CD4-positive, alpha-beta T cell treated with Interleukin-2 at 100 ng/mL for 4 hours (primary cell): ENCODE data around the gene NMT1.
A peak's percentile ranks its signal among the peaks of the same experiment; 100 is the strongest.

Source experiments
- DNase-seq: peaks from one replicate; pipeline ENCODE4 v3.0.0-alpha.2; 2020; ENCODE audit warnings: low spot score

NMT1 gene

DNA sequence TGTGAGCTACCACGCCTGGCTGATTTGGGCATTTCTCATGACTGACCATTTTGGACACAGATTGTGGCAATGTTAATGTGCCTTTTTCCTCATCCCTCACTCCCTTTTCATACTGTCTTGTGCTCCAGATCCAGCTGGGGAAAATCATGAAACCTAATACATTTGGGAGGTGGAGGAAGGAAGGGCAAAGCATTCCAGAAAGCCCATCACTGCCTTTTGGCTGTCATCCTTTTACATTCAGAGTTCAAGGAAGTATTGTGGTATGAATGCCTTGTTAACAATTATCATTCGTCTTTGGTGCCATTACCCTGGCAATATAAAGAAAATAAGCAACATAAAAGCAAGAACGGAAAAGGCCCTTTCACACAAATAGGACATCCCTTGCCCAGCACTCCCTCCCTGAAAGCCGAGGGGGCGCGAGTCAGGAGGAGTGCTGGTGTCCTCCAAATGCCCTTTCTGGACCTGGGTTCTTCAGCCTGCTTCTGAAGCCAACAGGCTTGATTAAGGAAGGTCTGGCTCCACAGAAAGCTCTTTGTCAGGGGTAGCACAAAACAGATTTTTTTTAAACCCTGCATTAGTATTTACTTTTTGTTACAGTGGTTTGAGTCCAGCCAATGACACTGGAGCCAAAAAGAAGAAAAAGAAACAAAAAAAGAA, 20.1 kb downstream of the NMT1 start:
- DNase-seq, result no peak

DNA sequence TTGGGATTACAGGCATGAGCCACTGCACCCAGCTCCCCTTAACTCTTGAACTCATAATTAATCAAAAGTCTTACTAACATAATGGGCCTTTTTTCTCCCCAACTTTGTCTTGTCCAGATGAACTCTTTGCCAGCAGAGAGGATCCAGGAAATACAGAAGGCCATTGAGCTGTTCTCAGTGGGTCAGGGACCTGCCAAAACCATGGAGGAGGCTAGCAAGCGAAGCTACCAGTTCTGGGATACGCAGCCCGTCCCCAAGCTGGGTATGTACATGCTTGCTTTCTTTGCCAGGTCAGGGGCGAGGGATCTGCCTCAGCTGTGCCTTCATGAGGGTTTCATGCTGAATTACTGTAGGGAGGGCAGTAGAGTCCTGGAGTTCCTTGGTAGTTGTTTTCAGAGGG, 25.3 kb downstream of the NMT1 start:
- no peak for DNase-seq

DNA sequence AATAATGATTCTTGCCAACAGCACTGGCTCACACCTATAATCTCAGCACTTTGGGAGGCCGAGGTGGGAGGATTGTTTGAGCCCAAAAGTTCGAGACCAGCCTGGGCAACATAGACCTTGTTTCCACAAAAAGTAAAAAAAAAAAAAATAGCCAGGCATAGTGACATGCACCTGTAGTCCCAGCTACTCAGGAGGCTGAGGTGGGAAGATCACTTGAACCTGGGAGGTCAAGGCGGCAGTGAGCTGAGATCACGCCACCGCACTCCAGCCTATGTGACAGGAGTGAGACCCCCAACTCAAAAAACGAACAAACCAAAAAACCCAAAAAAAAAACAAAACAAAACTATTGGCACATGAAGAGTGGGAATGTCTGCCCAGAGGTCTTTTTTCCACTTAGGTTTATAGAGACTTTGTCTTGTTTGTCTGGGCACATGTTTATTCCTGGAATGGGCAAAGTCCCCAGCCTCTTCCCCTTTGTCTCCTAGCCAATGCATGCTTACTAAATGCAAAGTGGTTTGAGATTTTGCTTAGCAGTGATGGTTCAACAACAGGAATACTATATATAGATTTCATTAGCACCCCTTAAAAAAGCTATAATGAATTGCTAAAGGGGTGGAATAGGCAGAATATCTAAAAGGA, 25.9 kb downstream of the NMT1 start:
- no peak for DNase-seq

DNA sequence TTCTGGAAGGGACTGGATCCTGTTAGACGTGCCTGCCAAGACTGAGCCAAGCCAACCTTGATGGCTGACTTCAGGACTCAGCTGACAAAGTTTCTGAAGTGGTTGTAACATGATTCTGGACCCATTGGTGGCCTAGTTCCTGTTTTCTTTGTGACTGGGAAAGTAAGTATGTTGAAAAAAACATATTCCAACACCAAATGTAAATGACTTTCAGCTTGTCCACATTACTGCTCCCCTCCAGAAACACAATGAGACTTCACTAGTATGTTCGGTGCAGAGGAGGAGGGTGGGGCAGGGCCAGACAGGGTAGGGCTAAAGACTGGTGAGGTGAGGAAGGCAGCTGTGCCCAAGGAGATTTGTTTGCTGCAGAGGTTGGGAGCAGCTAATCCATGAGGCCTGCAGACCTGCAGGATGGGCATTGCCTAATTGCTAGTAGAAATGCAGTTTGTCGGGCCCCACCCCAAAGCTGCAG, 26.4 kb downstream of the NMT1 start:
- no peak for DNase-seq

DNA sequence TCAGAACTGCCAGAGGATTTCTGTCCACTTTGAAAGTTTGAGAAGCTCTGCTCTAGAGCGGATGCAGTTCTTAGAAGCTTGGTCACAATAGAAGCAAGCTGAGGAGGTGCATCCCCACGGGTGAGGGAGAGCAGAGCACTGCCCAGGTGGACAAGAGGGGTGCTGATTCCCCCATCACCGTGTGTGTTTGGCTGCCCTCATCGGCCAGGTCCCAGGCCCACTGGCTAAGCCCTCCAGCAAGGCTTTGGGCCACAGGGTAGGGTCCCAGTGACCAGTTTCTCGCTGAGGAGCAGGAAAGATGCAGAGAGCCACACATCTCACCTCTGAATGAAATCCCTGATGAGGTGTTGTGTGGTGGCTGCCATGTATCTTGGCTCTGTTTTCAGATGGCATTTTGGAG, 26.9 kb downstream of the NMT1 start:
- DNase-seq, result no peak

DNA sequence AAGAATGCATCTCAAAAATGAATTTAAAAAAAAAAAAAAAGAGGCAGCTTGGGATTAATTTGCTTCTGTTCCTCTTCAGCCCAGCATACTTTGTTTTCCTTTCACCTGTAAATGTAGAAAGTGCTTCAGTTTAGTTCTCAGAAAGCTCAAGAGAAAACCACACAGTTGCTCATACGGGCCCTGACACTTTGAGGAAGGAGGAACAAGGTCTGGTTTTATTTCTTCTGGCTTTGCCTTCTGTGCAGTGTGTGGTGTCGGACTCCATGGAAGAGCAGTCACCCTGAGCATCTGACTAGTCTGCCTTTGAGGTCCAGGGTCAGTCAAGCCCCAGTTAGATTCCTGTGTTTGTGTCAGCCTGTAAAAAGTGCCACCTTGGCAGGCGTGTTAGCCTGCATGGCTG, 27.6 kb downstream of the NMT1 start:
- no peak for DNase-seq

DNA sequence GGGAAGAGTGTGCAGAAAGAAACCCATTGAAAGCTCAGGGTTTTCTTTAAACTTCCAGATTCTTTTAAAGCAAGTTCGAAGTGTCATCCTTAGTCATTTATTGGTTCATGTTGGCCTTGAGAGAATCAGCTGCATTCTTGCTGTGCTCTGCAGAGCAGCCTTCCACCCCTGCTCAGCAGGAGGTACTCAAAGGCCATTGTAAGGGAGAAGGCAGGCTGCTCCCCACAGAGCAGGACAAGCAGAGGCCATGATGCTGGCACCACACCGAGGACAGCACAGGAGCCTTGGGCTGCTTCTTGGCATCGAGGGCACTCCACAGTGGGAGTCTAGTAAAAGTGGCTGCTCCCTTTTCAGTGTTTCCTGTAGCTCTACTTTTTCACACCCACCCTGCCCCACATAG, 29.6 kb downstream of the NMT1 start:
- no peak for DNase-seq

DNA sequence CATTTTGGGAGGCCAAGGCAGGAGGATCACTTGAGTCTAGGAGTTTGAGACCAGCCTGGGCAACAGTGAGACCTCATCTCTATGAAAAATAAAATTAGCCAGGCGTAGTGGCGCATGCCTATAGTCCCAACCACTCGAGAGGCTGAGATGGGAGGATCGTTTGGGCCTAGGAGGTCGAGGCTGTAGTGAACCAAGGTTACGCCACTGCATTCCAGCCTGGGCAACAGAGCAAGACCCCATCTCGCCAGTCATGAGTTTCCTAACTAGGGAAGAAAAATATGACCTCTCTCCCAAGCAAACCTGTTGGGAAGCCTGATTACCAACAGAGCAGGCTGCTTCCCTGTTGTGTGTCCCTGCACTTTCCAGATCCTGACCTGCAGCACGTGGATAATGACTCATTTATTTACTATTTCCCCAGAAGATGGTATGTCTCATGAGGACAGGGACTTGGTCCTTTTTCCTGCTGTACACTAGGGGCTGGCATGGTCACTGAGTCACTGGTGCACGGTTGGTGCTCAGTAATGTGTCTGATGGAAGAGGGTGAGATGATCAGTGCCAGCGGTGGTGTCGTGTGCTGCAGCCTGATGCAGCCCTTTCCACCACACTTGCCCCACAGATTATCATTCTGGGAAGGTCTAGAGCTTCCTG, 30.8 kb downstream of the NMT1 start:
- no peak for DNase-seq

DNA sequence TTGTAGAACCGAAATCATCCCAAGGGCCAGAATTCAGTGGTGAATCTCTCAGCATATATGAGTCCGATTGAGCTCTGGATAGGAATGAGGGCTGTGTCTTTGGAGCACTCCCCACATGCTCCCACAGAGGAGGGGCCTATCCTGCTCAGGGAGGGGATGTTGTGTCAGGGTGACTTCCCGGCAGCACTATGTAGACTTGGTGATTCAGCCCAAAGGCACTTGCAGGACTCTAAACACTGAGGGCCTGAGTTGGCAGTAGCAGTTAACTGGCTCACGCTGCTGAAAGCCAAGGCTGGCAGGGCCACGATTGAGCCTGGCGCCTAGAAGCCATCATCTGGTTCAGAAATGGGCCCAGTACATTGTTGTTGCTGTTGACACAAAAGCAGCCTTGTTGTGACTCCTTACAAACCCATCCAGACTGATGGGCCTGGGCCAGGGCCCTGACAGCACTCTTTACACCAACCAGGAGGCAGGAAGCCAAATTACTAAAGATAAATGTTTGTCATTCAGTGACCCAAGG, 31.9 kb downstream of the NMT1 start:
- no peak for DNase-seq

DNA sequence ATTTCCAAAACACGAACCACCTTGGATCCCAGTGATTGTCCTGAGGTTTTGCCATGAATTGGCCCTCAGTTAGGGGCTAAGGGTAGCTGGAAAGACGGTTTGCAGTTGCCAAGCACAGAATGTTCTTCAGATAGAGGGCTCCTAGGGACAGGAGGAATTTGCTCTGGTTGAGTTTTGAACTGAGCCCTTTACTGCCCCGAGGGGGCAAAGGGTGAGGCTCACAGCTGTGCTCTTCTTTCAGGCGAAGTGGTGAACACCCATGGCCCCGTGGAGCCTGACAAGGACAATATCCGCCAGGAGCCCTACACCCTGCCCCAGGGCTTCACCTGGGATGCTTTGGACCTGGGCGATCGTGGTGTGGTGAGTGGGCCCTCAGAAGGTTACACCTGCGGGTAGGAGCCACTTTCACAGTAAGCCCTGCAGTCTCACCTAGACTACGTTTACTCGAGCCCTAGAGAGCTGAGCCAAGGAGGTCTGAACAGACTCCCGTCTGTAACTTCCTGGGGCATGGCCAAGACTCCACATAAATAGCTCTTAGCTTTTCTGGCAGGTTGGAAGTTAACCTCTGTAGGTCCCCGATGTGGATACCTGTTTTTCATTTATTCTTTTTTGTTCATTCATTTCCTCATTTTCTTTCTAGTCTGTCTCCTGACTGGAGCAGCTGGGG, 32.5 kb downstream of the NMT1 start:
- no peak for DNase-seq

DNA sequence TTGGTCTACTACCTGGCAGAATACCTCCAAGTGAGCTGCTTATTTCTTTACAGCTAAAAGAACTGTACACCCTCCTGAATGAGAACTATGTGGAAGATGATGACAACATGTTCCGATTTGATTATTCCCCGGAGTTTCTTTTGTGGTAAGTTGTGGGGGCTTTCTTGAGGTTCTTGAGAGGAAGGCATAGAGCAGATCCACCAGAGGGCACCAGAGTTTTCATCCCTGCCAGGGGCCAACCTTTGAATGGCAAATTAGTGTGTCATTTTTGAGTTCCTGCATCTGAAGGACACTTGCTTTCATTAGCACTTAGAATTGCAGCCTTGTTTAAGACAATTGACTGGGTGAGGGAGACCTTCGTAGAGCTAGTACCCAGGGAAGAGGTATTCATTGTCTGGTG, 35.0 kb downstream of the NMT1 start:
- peak; percentile 6 for DNase-seq

DNA sequence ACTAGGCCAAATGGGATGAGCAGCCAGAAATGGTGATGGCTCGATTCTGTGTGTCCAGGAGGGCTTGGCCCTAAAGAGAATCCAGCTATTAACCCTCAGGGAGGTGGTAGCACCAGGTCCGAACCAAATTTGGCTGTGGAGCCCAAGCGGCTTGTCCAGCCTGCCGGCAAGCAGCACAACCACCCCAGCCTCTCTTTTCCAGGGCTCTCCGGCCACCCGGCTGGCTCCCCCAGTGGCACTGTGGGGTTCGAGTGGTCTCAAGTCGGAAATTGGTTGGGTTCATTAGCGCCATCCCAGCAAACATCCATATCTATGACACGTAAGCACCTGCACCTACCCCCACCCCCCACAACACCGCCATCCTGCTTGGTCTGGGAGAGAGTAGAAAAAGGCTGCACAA, 35.8 kb downstream of the NMT1 start:
- DNase-seq, result no peak

DNA sequence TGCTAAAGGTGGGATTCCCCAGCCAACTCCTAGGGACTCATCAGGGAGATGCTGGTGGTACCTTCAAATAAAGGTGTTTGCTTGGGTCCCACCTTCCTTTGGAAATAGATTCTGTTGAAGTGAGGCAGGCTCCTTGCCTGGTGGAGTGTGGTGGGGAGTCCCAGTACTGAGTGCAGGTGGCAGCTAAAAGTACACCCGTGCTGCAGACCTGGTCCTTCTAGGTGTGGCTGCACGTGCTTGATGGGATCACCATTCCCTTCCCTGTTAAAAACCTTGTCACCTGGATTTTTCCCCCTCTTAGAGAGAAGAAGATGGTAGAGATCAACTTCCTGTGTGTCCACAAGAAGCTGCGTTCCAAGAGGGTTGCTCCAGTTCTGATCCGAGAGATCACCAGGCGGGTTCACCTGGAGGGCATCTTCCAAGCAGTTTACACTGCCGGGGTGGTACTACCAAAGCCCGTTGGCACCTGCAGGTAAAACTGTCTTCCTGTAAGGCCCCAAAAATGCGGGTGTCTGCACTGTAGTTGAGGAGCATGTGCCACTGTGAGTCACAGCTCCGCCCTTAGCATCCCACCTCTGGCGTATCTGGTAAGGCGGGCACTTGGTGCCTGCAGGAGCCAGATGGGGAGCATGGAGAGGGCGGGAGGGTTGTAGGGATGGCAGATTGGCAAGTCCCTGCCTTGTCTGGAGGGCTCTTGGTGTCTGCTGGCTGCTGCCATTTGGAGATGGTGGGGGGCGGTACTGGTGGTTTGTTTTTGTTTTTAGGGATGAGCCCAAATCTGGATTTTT, 37.2 kb downstream of the NMT1 start:
- no peak for DNase-seq

DNA sequence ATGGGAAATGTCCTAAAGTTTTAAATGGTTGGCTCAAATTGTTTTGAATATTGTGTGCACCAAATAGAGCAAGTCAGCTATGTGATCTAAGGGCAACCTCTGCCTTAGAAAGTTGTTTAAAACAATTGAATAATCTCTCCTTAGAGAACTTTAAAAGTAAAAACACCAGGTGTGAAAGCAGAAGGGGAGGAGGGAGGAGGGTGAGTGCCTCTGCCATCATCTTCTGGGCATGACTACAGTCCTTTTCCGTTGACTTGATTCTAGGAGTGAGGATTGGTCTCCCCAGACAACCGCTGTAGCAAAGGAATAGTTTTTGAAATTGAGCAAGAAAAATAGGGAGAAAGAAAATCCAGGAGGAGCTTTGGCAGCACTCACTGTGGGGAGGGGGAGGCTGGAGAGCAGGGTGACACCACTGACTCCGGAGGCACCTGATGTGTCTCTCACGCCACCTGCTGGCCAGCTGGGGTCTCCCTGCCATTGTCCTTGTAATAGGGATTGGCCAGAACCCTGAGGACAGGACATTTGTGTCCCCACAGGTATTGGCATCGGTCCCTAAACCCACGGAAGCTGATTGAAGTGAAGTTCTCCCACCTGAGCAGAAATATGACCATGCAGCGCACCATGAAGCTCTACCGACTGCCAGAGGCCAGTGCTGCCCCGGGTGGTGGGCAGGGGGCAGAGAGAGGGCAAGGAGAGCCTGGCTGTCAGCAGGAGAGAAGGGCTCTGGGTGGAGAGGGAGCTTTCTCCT, 37.9 kb downstream of the NMT1 start:
- DNase-seq, result peak; percentile 69

DNA sequence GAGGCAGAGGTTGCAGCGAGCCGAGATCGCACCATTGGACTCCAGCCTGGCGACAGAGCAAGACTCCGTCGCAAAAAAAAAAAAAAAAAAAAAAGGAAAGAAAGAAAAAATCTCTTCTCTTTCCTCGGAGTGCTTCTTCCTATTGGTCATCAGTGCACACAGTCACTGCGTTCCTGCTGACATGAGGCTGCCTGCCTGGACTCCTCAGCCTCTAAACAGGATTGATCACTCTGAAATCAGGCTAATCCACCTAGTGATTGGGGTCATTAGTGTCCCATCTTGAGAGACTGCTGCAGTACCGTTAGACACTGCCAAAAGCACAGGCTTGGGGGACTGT, 40.4 kb downstream of the NMT1 start:
- DNase-seq, result no peak

DNA sequence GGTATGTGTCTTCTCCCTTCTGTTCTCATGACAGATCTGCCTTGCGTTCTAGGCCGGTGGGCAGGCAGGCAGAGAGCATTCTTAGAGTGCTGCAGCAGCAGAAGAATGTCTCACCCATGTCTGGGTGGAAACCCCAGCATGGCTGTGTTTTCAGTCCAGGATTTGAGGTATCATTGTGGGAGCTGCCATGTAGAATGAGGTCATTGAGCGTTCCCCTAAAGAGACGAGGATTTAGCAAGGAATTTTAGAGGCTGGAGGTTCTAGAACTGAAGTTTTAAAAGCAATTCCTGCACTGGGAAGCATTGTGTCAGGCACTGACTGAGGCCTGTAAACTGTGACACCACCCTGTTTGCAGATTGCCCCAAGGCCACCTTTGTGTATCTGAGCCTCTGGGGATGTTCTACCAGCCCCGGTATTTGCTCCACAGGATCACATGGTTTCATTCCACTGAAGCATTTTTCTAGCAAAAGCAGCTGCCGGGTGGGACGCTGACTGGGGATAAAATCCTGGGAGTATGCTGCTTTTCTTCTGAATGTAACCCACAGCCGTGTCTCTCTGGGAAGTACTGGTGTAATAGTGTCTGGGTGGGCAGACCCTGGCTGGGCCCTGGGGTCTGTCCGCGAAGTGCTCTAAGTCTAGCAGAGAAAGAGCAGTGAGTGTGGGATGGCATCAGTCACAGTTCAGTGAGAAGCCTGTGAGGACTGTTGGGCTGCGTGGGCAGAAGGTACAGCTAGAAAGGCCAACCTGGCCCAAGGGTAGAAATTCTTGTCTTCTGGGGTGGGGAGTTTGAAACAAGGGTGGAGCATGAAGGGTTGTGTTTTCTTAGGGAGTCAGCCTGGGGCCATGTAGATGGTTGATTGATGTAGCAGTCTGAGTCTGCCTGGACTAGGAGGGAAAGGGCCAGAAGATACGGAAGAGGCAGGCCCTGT, 41.0 kb downstream of the NMT1 start:
- no peak for DNase-seq

DNA sequence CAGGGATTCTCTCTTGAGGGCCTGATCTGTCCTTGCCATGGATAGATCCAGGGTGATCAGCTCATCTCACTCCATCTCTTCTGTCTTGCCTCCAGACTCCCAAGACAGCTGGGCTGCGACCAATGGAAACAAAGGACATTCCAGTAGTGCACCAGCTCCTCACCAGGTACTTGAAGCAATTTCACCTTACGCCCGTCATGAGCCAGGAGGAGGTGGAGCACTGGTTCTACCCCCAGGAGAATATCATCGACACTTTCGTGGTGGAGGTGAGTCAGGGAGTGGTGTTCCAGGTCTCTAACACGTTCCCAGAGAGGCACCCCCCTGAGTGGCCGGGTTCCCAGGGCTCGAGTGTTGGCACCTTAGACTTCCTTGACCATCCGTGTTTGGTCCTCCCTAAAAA, 41.7 kb downstream of the NMT1 start:
- no peak for DNase-seq

DNA sequence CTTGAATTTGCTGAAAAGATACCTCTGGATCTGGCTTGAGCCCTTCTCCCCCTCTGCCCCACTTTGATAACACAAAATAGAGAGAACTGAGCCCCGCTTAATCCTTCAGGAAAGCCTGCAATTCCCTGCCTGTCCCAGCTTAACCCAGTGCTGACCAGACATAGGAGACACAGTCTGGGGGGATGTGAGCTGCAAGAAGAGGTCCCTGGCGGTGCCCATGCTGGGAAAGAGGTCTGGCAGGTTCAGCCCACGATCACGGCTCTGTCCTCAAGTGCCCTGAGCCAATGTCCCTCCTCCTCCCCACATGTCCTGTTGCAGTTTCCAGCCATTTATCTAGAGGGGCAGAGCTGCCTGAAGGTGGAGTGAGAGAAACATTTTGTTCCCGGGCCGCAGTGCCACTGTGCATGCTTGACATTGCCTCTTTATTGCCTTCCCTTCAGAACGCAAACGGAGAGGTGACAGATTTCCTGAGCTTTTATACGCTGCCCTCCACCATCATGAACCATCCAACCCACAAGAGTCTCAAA, 42.2 kb downstream of the NMT1 start:
- no peak for DNase-seq

DNA sequence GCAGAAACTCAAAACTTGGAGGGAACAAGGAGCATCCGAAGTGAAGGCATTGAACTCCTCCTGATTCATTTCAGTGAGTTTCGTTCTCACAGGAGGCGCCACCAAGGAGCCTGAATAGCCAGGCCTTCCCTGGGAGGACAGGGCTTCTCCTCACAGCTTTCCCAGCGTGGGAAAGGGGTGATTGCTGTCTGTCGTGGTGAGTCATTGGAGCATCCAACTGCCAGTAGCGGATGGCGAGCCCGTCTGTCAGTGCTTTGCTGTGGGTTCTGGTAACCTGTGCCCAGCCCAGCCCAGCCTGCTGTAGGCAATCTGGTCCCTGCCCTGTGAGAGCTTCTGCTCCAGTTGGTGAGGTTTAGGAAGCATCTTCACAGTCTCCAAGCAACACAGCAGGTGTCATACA, 42.9 kb downstream of the NMT1 start:
- DNase-seq, result no peak

DNA sequence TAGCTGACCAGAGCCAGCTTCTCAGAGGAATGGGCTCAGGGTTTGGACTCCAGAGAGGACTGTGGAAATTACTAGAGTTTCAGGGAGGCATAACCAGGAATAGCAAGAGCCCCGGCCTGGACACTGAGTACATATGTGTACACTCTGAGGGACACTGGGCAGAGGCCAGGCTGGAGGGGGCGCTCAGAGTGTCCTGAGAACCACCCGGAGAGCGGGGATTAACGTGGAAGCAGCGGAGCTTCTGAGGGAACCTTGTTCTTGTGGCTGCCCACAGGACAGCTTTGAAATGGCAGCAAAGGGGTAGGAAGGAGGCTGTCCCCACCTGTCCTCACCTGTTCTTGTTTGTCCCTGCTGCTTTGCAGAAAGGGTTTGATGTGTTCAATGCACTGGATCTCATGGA, 43.4 kb downstream of the NMT1 start:
- no peak for DNase-seq
